Measurements from ENCODE around the gene SGIP1. TPM values are rescaled to one million over a fixed set of nuclear protein-coding genes. Genes with fewer than 3 reads are reported as not detected.
A peak's percentile ranks its signal among the peaks of the same experiment; 100 is the strongest.

Gene SGIP1
- total RNA-seq, 1 donor from 2014 or later: 12.4 TPM

- TF ChIP-seq CTCF (IDR thresholded peaks at IDR 0.05): no peak
- no peaks in the 10 kb centered on the region for H3K9me3 ChIP-seq
- no peaks in the 10 kb centered on the region for H3K27me3 ChIP-seq (ENCODE audit: low read depth)
- no peaks in the 10 kb centered on the region for H3K36me3 ChIP-seq
- no peak for ATAC-seq
- intact Hi-C loops (cut with DNase I): no loop called here
- H3K4me3 ChIP-seq: no peak overlapping the region
- H3K4me1 ChIP-seq: no peaks in the 10 kb centered on the region
- no peak for DNase-seq
- no peak overlapping the region for H3K27ac ChIP-seq
These were observed 211.5 kb downstream of the SGIP1 start for GRCh38 chr1:66745451-66745850.

DNA sequence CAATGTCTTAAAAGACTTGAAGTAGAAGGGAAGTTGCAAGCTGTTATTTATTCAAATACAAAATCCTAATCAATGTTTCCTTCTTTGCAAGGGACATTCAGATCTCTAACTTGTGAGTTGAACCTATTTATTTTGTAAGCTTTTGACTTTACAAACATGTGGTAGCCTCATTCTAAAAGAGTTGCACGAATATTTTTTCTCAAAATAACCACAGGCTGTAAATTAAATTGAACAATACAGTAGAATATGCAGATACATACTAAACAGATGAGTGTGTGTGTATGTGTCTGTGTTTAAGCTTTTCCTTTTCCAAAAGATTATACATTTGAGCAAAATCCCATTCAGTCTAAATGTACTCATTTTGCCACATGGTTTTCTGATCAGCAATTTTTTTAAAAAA, 213.5 kb downstream of the SGIP1 start:
- no peak overlapping the region for H3K27ac ChIP-seq
- ATAC-seq: no peak
- TF ChIP-seq CTCF (IDR thresholded peaks at IDR 0.05): no peak

GRCh38 chr1:66750577-66750976, 216.6 kb downstream of the SGIP1 start:
- no peak for DNase-seq
- Histone ChIP-seq H3K4me3 (no peak overlapping the region), H3K4me1 (peaks cover 14% of the 10 kb centered on the region), H3K27ac (no peak overlapping the region), H3K27me3 (ENCODE audit: low read depth) (no peaks in the 10 kb centered on the region), H3K9me3 (no peaks in the 10 kb centered on the region), H3K36me3 (no peaks in the 10 kb centered on the region)
- no peak for ATAC-seq
- no peak for TF ChIP-seq CTCF (IDR thresholded peaks at IDR 0.05)
- intact Hi-C loops (cut with DNase I): no loop called here

More for the DNA sequence above, 213.5 kb downstream of the SGIP1 start:
- no peak overlapping the region for H3K4me3 ChIP-seq
- H3K4me1 ChIP-seq: peaks cover 11% of the 10 kb centered on the region
- H3K36me3 ChIP-seq: no peaks in the 10 kb centered on the region
- intact Hi-C loops (cut with DNase I): no loop called here
- no peaks in the 10 kb centered on the region for H3K9me3 ChIP-seq
- no peaks in the 10 kb centered on the region for H3K27me3 ChIP-seq (ENCODE audit: low read depth)
- DNase-seq: no peak

GRCh38 chr1:66751160-66751559, 217.2 kb downstream of the SGIP1 start:
- H3K4me3 ChIP-seq: no peak overlapping the region
- ATAC-seq (no peak), DNase-seq (no peak)
- no peak for TF ChIP-seq CTCF (IDR thresholded peaks at IDR 0.05)
- no peaks in the 10 kb centered on the region for H3K27me3 ChIP-seq (ENCODE audit: low read depth)
- no peaks in the 10 kb centered on the region for H3K36me3 ChIP-seq
- H3K4me1 ChIP-seq: peaks cover 14% of the 10 kb centered on the region
- H3K9me3 ChIP-seq: no peaks in the 10 kb centered on the region
- intact Hi-C loops (cut with DNase I): no loop called here
- H3K27ac ChIP-seq: peak overlapping the region; percentile 67

GRCh38 chr1:66752000-66752592, 218.1 kb downstream of the SGIP1 start, which contains the start of gene DYNLT5:
DYNLT5 (plus strand) TSS chr1:66752459; CDS start chr1:66754659, 2,200 bp downstream.
- no peaks in the 10 kb centered on the region for H3K9me3 ChIP-seq
- ATAC-seq (peak; percentile 81 to 94), DNase-seq (peak; percentile 79)
- H3K4me3 ChIP-seq: peak within 1 kb of the TSS; percentile 55
- no peaks in the 10 kb centered on the region for H3K36me3 ChIP-seq
- intact Hi-C loops (cut with DNase I): no loop called here
- H3K27me3 ChIP-seq (ENCODE audit: low read depth): no peaks in the 10 kb centered on the region
- H3K27ac ChIP-seq: peak within 1 kb of the TSS; percentile 67
- TF ChIP-seq CTCF (IDR thresholded peaks at IDR 0.05): peak; percentile 31
- peaks cover 14% of the 10 kb centered on the region for H3K4me1 ChIP-seq
